Astrocyte (in vitro differentiated cells and primary cell): ENCODE measurements around the gene ARL13B. TPM values are rescaled to one million over a fixed set of nuclear protein-coding genes. Genes with fewer than 3 reads are reported as not detected.

Experiments
- DNase-seq: peaks from one replicate; pipeline ENCODE4 v3.0.0-alpha.2; 2010; ENCODE audit warnings: low read depth
- FAIRE-seq: peaks from 2 replicates; lab custom pipeline; 2011; peaks lifted over from hg19 to GRCh38; lab: Jason Lieb, UNC
- H2AFZ ChIP-seq: 2 replicates; pipeline ENCODE4 v1.6.0; 2012; ENCODE audit warnings: low read depth, low read length, inconsistent platforms
- H3K27ac ChIP-seq: 2 replicates; pipeline ENCODE4 v1.5.1; 2011; ENCODE audit warnings: low read depth, low read length, inconsistent platforms
- H3K27me3 ChIP-seq: 2 replicates; pipeline ENCODE4 v1.6.0; 2011; ENCODE audit warnings: low read length, inconsistent platforms; ENCODE audit not compliant: insufficient read depth
- H3K36me3 ChIP-seq: 2 replicates; pipeline ENCODE4 v1.5.1; 2011; ENCODE audit warnings: low read length, inconsistent platforms; ENCODE audit not compliant: insufficient read depth
- H3K4me1 ChIP-seq: 2 replicates; pipeline ENCODE4 v1.5.1; 2011; ENCODE audit warnings: low read length, inconsistent platforms; ENCODE audit not compliant: insufficient read depth
- H3K4me2 ChIP-seq: 2 replicates; pipeline ENCODE4 v1.6.0; 2012; ENCODE audit warnings: low read length, inconsistent platforms
- H3K4me3 ChIP-seq: 2 replicates; pipeline ENCODE4 v1.5.1; 2011; ENCODE audit warnings: low read depth, mild to moderate bottlenecking, low read length, inconsistent platforms; ENCODE audit not compliant: insufficient read depth
- H3K79me2 ChIP-seq: 2 replicates; pipeline ENCODE4 v1.6.0; 2012; ENCODE audit warnings: mild to moderate bottlenecking, low read length, inconsistent platforms; ENCODE audit not compliant: insufficient read depth
- H3K9ac ChIP-seq: 2 replicates; pipeline ENCODE4 v1.6.0; 2012; ENCODE audit warnings: mild to moderate bottlenecking, low read length, inconsistent platforms
- H3K9me3 ChIP-seq: 2 replicates; pipeline ENCODE4 v1.5.1; 2012; ENCODE audit warnings: low read depth, mild to moderate bottlenecking, low read length, inconsistent platforms; ENCODE audit not compliant: insufficient read depth
- H4K20me1 ChIP-seq: 2 replicates; pipeline ENCODE4 v1.6.0; 2012; ENCODE audit warnings: low read length, inconsistent platforms; ENCODE audit not compliant: insufficient read depth
- H3K27ac Mint-ChIP-seq: one replicate; pipeline ENCODE4 v1.8.0; 2021; ENCODE audit warnings: mild to moderate bottlenecking, mixed read lengths; ENCODE audit not compliant: unreplicated experiment
- H3K27me3 Mint-ChIP-seq: one replicate; pipeline ENCODE4 v1.8.0; 2021; ENCODE audit warnings: low read depth, mixed read lengths; ENCODE audit not compliant: unreplicated experiment
- H3K36me3 Mint-ChIP-seq: one replicate; pipeline ENCODE4 v1.8.0; 2021; ENCODE audit warnings: low read depth, mixed read lengths; ENCODE audit not compliant: unreplicated experiment
- H3K4me1 Mint-ChIP-seq: one replicate; pipeline ENCODE4 v1.8.0; 2021; ENCODE audit warnings: low read depth, mixed read lengths; ENCODE audit not compliant: unreplicated experiment
- H3K4me3 Mint-ChIP-seq: one replicate; pipeline ENCODE4 v1.8.0; 2021; ENCODE audit warnings: mild to moderate bottlenecking, moderate library complexity, mixed read lengths; ENCODE audit not compliant: unreplicated experiment
- H3K9me3 Mint-ChIP-seq: one replicate; pipeline ENCODE4 v1.8.0; 2021; ENCODE audit warnings: mild to moderate bottlenecking, mixed read lengths; ENCODE audit not compliant: unreplicated experiment
- EZH2 ChIP-seq: IDR thresholded peaks from 2 replicates; pipeline ENCODE4 v1.6.1; 2012; ENCODE audit warnings: mild to moderate bottlenecking, low read length, inconsistent platforms; ENCODE audit not compliant: insufficient read depth
- total RNA-seq: library from RNA; stranded (reverse); gene quantifications from 2 replicates; pipeline ENCODE4 v1.2.1, GENCODE V29; 2021
- TF ChIP-seq, protein P1 (sequence below): IDR thresholded peaks from 2 replicates; pipeline ENCODE4 v1.5.1; 2011; ENCODE audit warnings: low read depth, mild to moderate bottlenecking, inconsistent platforms, low read length, moderate library complexity; ENCODE audit not compliant: insufficient read depth

The ARL13B gene
- total RNA-seq, 1 donor from 2014 or later, result 9.8 TPM

DNA sequence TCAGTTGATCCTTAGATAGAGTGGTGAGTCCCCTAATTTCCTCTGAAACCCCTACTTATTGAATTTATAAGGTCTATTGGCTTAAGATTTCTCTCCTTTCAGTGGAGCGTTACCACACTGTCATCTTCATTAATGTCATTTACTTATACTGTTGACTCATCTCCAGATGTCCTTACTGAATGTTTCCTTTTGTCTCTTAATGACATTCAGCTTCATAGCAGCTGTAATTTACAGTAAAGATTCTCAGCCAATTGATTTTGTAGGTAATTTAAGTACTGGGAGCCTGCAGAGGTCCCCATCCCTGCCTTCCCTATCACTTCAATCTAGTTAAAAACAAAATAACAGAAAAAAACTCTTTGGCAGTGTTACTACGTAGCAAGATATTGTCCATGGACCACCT lies 29.7 kb downstream of the ARL13B start:
- H3K4me2 ChIP-seq, result no peak overlapping the region
- Mint-ChIP-seq H3K27ac (no peak overlapping the region), H3K4me3 (no peak overlapping the region), H3K9me3 (no peaks in the 10 kb centered on the region), H3K4me1 (peaks cover 10% of the 10 kb centered on the region), H3K27me3 (no peaks in the 10 kb centered on the region), H3K36me3 (no peaks in the 10 kb centered on the region)
- H3K27me3 ChIP-seq, result no peaks in the 10 kb centered on the region
- no peaks in the 10 kb centered on the region for H4K20me1 ChIP-seq
- H3K79me2 ChIP-seq, result no peaks in the 10 kb centered on the region
- TF ChIP-seq, protein P1, sequence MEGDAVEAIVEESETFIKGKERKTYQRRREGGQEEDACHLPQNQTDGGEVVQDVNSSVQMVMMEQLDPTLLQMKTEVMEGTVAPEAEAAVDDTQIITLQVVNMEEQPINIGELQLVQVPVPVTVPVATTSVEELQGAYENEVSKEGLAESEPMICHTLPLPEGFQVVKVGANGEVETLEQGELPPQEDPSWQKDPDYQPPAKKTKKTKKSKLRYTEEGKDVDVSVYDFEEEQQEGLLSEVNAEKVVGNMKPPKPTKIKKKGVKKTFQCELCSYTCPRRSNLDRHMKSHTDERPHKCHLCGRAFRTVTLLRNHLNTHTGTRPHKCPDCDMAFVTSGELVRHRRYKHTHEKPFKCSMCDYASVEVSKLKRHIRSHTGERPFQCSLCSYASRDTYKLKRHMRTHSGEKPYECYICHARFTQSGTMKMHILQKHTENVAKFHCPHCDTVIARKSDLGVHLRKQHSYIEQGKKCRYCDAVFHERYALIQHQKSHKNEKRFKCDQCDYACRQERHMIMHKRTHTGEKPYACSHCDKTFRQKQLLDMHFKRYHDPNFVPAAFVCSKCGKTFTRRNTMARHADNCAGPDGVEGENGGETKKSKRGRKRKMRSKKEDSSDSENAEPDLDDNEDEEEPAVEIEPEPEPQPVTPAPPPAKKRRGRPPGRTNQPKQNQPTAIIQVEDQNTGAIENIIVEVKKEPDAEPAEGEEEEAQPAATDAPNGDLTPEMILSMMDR, result no peak
- TF ChIP-seq EZH2, result no peak
- no peak for DNase-seq
- no peak for FAIRE-seq
- no peak overlapping the region for H3K9ac ChIP-seq
- no peaks in the 10 kb centered on the region for H3K9me3 ChIP-seq
- H3K4me3 ChIP-seq, result no peak overlapping the region
- no peaks in the 10 kb centered on the region for H3K4me1 ChIP-seq
- H3K27ac ChIP-seq, result no peak overlapping the region
- no peaks in the 10 kb centered on the region for H3K36me3 ChIP-seq
- no peak overlapping the region for H2AFZ ChIP-seq

DNA sequence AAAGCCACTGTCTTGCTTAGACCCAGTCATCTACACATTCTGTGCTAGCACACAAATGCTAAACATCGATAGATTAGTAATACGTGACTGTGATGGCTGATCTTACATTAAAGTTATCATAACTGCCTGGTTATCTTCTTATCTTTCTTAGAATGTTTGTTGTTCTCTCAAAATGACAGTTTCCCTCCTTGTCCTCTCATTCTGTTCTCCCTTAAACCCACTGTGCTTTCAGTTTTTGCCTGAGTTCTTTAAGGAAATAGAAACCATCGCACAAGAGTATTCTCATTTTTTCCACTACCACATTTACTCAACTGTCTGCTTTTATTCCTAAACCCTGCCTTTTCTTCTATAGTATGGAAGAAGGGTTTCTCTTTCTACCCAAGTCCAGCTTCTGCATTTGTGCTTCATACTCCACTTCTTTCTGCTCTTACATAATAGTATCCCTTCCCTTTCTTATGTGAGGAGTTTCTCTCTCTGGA lies 31.3 kb downstream of the ARL13B start:
- no peaks in the 10 kb centered on the region for H4K20me1 ChIP-seq
- H3K9me3 Mint-ChIP-seq, result no peaks in the 10 kb centered on the region

DNA sequence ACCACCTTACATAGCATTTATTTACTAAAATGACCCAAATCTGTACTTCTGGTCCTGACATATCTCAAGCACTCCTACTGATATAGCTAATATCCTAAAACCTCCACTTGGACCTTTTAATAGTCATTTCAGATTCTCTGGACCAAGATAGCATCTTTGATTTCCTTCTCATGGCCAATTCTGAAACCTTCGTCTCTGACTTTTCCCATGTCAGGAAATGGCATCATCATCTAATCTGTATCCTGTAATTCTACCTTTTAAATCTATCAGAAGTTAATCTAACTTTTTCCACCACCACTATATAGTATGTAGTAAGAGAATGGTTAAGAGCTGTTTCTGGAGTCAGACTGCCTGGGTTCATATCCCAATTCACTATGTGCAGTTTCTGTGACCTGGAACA lies 32.2 kb downstream of the ARL13B start:
- no peaks in the 10 kb centered on the region for H3K9me3 Mint-ChIP-seq
- H3K27ac Mint-ChIP-seq, result no peak overlapping the region
- no peaks in the 10 kb centered on the region for H3K4me1 ChIP-seq
- no peak overlapping the region for H3K4me3 ChIP-seq
- no peaks in the 10 kb centered on the region for H3K79me2 ChIP-seq
- H3K4me1 Mint-ChIP-seq, result peaks cover 10% of the 10 kb centered on the region
- DNase-seq (no peak), FAIRE-seq (no peak)
- peaks cover 4% of the 10 kb centered on the region for H3K36me3 Mint-ChIP-seq
- TF ChIP-seq, protein P1, result no peak
- no peak for TF ChIP-seq EZH2
- no peaks in the 10 kb centered on the region for H3K27me3 ChIP-seq
- no peaks in the 10 kb centered on the region for H3K36me3 ChIP-seq
- no peak overlapping the region for H3K9ac ChIP-seq
- H3K27ac ChIP-seq, result no peak overlapping the region
- H3K4me3 Mint-ChIP-seq, result no peak overlapping the region
- no peaks in the 10 kb centered on the region for H4K20me1 ChIP-seq
- no peak overlapping the region for H3K4me2 ChIP-seq
- no peak overlapping the region for H2AFZ ChIP-seq
- H3K27me3 Mint-ChIP-seq, result no peaks in the 10 kb centered on the region
- no peaks in the 10 kb centered on the region for H3K9me3 ChIP-seq

More for the DNA sequence above, 31.3 kb downstream of the ARL13B start:
- FAIRE-seq (no peak), DNase-seq (no peak)
- H3K27me3 ChIP-seq, result no peaks in the 10 kb centered on the region
- Mint-ChIP-seq H3K4me1 (peaks cover 10% of the 10 kb centered on the region), H3K27me3 (no peaks in the 10 kb centered on the region), H3K27ac (no peak overlapping the region), H3K4me3 (no peak overlapping the region), H3K36me3 (peaks cover 4% of the 10 kb centered on the region)
- H3K9me3 ChIP-seq, result no peaks in the 10 kb centered on the region
- H3K4me2 ChIP-seq, result no peak overlapping the region
- no peaks in the 10 kb centered on the region for H3K4me1 ChIP-seq
- H3K4me3 ChIP-seq, result no peak overlapping the region
- no peak overlapping the region for H3K27ac ChIP-seq
- no peak overlapping the region for H3K9ac ChIP-seq
- H2AFZ ChIP-seq, result no peak overlapping the region
- TF ChIP-seq, protein P1, result no peak
- TF ChIP-seq EZH2, result no peak
- no peaks in the 10 kb centered on the region for H3K79me2 ChIP-seq
- no peaks in the 10 kb centered on the region for H3K36me3 ChIP-seq
